Stimulated activated CD8-positive, alpha-beta memory T cell treated with anti-CD3 and anti-CD28 coated beads, Interleukin-7, amount 100 ng/mL, for 1 hour (primary cell): ENCODE measurements around the gene GNPNAT1.
"Not testable (repeated sequence)": the region's sequence is repeated elsewhere in the genome, so short reads cannot be mapped to it uniquely, and the experiment has no call there.

ENCODE experiments used
- DNase-seq, 2 donors: peaks; one replicate each; pipeline ENCODE4 v3.0.0-alpha.2; 2020; ENCODE audit warnings: low read depth in 2 of 2

Gene GNPNAT1

DNA sequence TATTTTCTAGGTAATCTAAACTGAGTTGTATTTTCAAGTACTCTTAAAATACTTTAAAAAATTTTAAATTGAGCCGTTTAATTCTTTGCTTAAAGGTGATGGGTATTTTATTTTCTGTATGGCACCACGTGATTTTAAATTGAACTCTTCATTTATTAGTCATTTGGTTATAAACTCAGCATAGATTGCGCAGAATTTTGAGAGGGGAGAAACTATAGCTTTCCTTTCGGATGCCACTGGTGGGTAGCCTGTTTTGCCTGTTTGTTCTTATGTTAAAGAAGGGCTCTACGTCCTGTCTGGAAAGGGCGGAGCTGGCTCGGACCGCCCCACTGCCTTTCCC, 61.9 kb downstream of the GNPNAT1 start:
- no peak for DNase-seq

DNA sequence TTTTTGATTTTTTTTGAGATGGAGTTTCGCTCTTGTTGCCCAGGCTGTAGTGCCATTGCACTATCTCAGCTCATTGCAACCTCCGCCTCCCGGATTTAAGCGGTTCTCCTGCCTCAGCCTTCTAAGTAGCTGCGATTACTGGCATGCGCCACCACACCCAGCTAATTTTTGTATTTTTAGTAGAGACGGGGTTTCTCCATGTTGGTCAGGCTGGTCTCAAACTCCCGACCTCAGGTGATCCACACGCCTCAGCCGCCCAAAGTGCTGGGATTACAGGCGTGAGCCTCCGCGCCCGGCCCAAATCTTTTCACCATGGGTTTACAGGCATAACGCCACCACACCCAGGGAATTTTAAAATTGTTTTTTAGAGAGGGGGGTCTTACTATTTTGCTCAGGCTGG, 62.4 kb downstream of the GNPNAT1 start:
- not testable (repeated sequence) for DNase-seq

- DNase-seq, result not testable (repeated sequence)
These were observed 63.9 kb downstream of the GNPNAT1 start for GRCh38 chr14:52727509-52727908.
